ENCODE results near the gene TBC1D2B.
"Not testable (repeated sequence)": the region's sequence is repeated elsewhere in the genome, so short reads cannot be mapped to it uniquely, and the experiment has no call there.

The TBC1D2B gene

GRCh38 chr15:77985031-77985930 lies 92.2 kb downstream of the TBC1D2B start:
- DNase-seq = no peak

GRCh38 chr15:77984446-77984861 lies 93.1 kb downstream of the TBC1D2B start:
- DNase-seq = no peak

- no peak for DNase-seq
These were observed 93.6 kb downstream of the TBC1D2B start for GRCh38 chr15:77983708-77984445.

- DNase-seq = no peak
These were observed 94.3 kb downstream of the TBC1D2B start for GRCh38 chr15:77983091-77983707.

GRCh38 chr15:77982127-77982490 lies 95.4 kb downstream of the TBC1D2B start:
- no peak for DNase-seq

GRCh38 chr15:77981281-77982126 lies 96.0 kb downstream of the TBC1D2B start:
- no peak for DNase-seq

- DNase-seq = not testable (repeated sequence)
These were observed 96.8 kb downstream of the TBC1D2B start for GRCh38 chr15:77980674-77981073.

GRCh38 chr15:77980098-77980497 lies 97.4 kb downstream of the TBC1D2B start:
- DNase-seq = no peak

- not testable (repeated sequence) for DNase-seq
These were observed 98.4 kb downstream of the TBC1D2B start for GRCh38 chr15:77979157-77979556.

- not testable (repeated sequence) for DNase-seq
These were observed 98.8 kb downstream of the TBC1D2B start for GRCh38 chr15:77978759-77979145.

- not testable (repeated sequence) for DNase-seq
These were observed 99.4 kb downstream of the TBC1D2B start for GRCh38 chr15:77977903-77978758.

GRCh38 chr15:77976760-77977525 lies 100.6 kb downstream of the TBC1D2B start:
- not testable (repeated sequence) for DNase-seq

- DNase-seq = not testable (repeated sequence)
These were observed 101.4 kb downstream of the TBC1D2B start for GRCh38 chr15:77976095-77976450.

GRCh38 chr15:77975332-77976094 lies 102.0 kb downstream of the TBC1D2B start:
- DNase-seq = no peak

- DNase-seq = no peak
These were observed 102.8 kb downstream of the TBC1D2B start for GRCh38 chr15:77974416-77975331.

- no peak for DNase-seq
These were observed 103.5 kb downstream of the TBC1D2B start for GRCh38 chr15:77974098-77974414.

GRCh38 chr15:77973273-77974097 lies 104.0 kb downstream of the TBC1D2B start:
- not testable (repeated sequence) for DNase-seq

- not testable (repeated sequence) for DNase-seq
These were observed 104.8 kb downstream of the TBC1D2B start for GRCh38 chr15:77972706-77973105.

All from stimulated activated CD4-positive, alpha-beta T cell treated with anti-CD3 and anti-CD28 coated beads, Interleukin-2, amount 100 ng/mL, for 48 hours (primary cell).